ENCODE results near the gene DHX38. TPM values are rescaled to one million over a fixed set of nuclear protein-coding genes. Genes with fewer than 3 reads are reported as not detected.
A peak's percentile ranks its signal among the peaks of the same experiment; 100 is the strongest.
"Not testable (repeated sequence)": the region's sequence is repeated elsewhere in the genome, so short reads cannot be mapped to it uniquely, and the experiment has no call there.

The DHX38 gene
- total and polyA plus RNA-seq, 2 donors, result 38.6 to 44.1 TPM

- Histone ChIP-seq H3K4me1 (ENCODE audit: insufficient read depth) (no peaks in the 10 kb centered on the region), H3K27ac (ENCODE audit: low read depth) (no peak overlapping the region), H3K36me3 (ENCODE audit: insufficient read depth) (no peaks in the 10 kb centered on the region), H3K4me3 (ENCODE audit: low read depth, low read length) (no peak overlapping the region)
- WGBS, result 12% methylated on average over 1 of the region's 1 CpG
- no peak for DNase-seq (ENCODE audit: extremely low spot score)
Observed at GRCh38 chr16:72066747-72067146, 26.9 kb upstream of the DHX38 start.

DNA sequence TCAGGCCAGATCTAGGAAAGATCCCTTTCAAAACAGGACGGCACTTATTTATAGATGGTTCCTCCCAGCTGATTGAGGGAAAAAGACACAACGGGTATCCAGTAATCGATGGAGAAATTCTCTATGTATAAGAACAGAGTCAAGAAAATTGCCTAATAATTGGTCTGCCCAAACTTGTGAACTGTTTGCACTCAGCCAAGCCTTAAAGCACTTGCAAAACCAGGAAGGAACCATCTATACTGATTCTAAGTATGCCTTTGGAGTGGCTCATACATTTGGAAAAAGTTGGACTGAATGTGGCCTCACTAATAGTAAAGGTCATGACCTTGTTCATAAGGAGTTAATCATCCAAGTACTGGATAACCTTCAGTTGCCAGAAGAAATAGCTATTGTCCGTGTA is 24.7 kb upstream of the DHX38 start:
- H3K27ac ChIP-seq (ENCODE audit: low read depth), result no peak overlapping the region
- no peaks in the 10 kb centered on the region for H3K36me3 ChIP-seq (ENCODE audit: insufficient read depth)
- no peaks in the 10 kb centered on the region for H3K4me1 ChIP-seq (ENCODE audit: insufficient read depth)
- H3K4me3 ChIP-seq (ENCODE audit: low read depth, low read length), result no peak overlapping the region
- DNase-seq (ENCODE audit: extremely low spot score), result no peak
- 73% methylated on average over 4 of the region's 4 CpGs for WGBS

GRCh38 chr16:72072514-72073342 is 20.9 kb upstream of the DHX38 start:
- no peak for DNase-seq (ENCODE audit: extremely low spot score)
- Histone ChIP-seq H3K4me1 (ENCODE audit: insufficient read depth) (no peaks in the 10 kb centered on the region), H3K4me3 (ENCODE audit: low read depth, low read length) (no peak overlapping the region), H3K27ac (ENCODE audit: low read depth) (no peak overlapping the region), H3K36me3 (ENCODE audit: insufficient read depth) (no peaks in the 10 kb centered on the region)
- WGBS, result 38% methylated on average over 12 of the region's 12 CpGs

- Histone ChIP-seq H3K27ac (ENCODE audit: low read depth) (no peak overlapping the region), H3K4me1 (ENCODE audit: insufficient read depth) (no peaks in the 10 kb centered on the region), H3K4me3 (ENCODE audit: low read depth, low read length) (no peak overlapping the region), H3K36me3 (ENCODE audit: insufficient read depth) (no peaks in the 10 kb centered on the region)
- 65% methylated on average over 8 of the region's 8 CpGs for WGBS
- DNase-seq (ENCODE audit: extremely low spot score), result no peak
Observed at GRCh38 chr16:72073560-72074230, 20.0 kb upstream of the DHX38 start.

GRCh38 chr16:72075067-72075466 is 18.6 kb upstream of the DHX38 start:
- not testable (repeated sequence) for H3K27ac ChIP-seq (ENCODE audit: low read depth); H3K36me3 ChIP-seq (ENCODE audit: insufficient read depth); H3K4me3 ChIP-seq (ENCODE audit: low read depth, low read length); H3K4me1 ChIP-seq (ENCODE audit: insufficient read depth); DNase-seq (ENCODE audit: extremely low spot score)
- WGBS, result 84% methylated on average over 2 of the region's 6 CpGs

GRCh38 chr16:72076991-72077706 is 16.5 kb upstream of the DHX38 start:
- H3K4me1 ChIP-seq (ENCODE audit: insufficient read depth); H3K4me3 ChIP-seq (ENCODE audit: low read depth, low read length); DNase-seq (ENCODE audit: extremely low spot score); H3K36me3 ChIP-seq (ENCODE audit: insufficient read depth); H3K27ac ChIP-seq (ENCODE audit: low read depth): not testable (repeated sequence)
- 94% methylated on average over 2 of the region's 5 CpGs for WGBS

- no peak overlapping the region for H3K27ac ChIP-seq (ENCODE audit: low read depth)
- 64% methylated on average over 3 of the region's 3 CpGs for WGBS
- DNase-seq (ENCODE audit: extremely low spot score), result no peak
- no peaks in the 10 kb centered on the region for H3K4me1 ChIP-seq (ENCODE audit: insufficient read depth)
- no peak overlapping the region for H3K4me3 ChIP-seq (ENCODE audit: low read depth, low read length)
- no peaks in the 10 kb centered on the region for H3K36me3 ChIP-seq (ENCODE audit: insufficient read depth)
Observed at GRCh38 chr16:72083778-72084404, 9.8 kb upstream of the DHX38 start.

DNA sequence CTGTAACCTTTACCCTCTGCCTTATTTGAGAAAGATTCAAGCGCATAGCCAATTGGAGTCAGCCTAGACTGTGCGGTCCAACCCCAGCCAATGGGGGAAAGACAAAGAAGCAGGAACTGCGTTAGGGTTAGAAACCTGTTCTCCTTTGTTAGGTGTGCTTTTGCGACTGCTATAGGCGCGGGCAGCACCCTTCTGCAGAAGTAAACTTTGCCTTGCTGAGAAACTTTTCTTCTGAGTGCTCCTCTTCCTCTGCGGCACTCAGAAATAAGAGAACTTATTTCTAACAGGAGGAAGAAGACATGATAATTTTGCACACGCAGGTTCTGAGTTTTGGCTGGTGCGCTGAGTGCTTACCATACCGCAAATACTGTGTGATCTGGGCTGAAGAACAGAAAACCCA is 9.2 kb upstream of the DHX38 start:
- no peak overlapping the region for H3K27ac ChIP-seq (ENCODE audit: low read depth)
- H3K4me1 ChIP-seq (ENCODE audit: insufficient read depth), result no peaks in the 10 kb centered on the region
- WGBS, result 98% methylated on average over 10 of the region's 10 CpGs
- no peak for DNase-seq (ENCODE audit: extremely low spot score)
- H3K4me3 ChIP-seq (ENCODE audit: low read depth, low read length), result no peak overlapping the region
- H3K36me3 ChIP-seq (ENCODE audit: insufficient read depth), result peaks cover 3% of the 10 kb centered on the region

- WGBS, result 87% methylated on average over 2 of the region's 2 CpGs
- Histone ChIP-seq H3K4me3 (ENCODE audit: low read depth, low read length) (no peak overlapping the region), H3K36me3 (ENCODE audit: insufficient read depth) (peaks cover 3% of the 10 kb centered on the region), H3K4me1 (ENCODE audit: insufficient read depth) (no peaks in the 10 kb centered on the region), H3K27ac (ENCODE audit: low read depth) (no peak overlapping the region)
- no peak for DNase-seq (ENCODE audit: extremely low spot score)
Observed at GRCh38 chr16:72085002-72085401, 8.6 kb upstream of the DHX38 start.

GRCh38 chr16:72091217-72091616 is 2.4 kb upstream of the DHX38 start:
- Histone ChIP-seq H3K4me1 (ENCODE audit: insufficient read depth) (peaks cover 2% of the 10 kb centered on the region), H3K36me3 (ENCODE audit: insufficient read depth) (peaks cover 3% of the 10 kb centered on the region), H3K27ac (ENCODE audit: low read depth) (no peak overlapping the region), H3K4me3 (ENCODE audit: low read depth, low read length) (no peak overlapping the region)
- no peak for DNase-seq (ENCODE audit: extremely low spot score)
- 88% methylated on average over 3 of the region's 3 CpGs for WGBS

GRCh38 chr16:72092832-72093447 is 707 bp upstream of the DHX38 start:
- peak overlapping the region; percentile 69 for H3K27ac ChIP-seq (ENCODE audit: low read depth)
- under 1% methylated on average over 22 of the region's 22 CpGs for WGBS
- H3K4me1 ChIP-seq (ENCODE audit: insufficient read depth), result peaks cover 2% of the 10 kb centered on the region
- peaks cover 3% of the 10 kb centered on the region for H3K36me3 ChIP-seq (ENCODE audit: insufficient read depth)
- peak overlapping the region; percentile 84 for H3K4me3 ChIP-seq (ENCODE audit: low read depth, low read length)
- DNase-seq (ENCODE audit: extremely low spot score), result no peak

- peak overlapping the region; percentile 83 for H3K27ac ChIP-seq (ENCODE audit: low read depth)
- H3K36me3 ChIP-seq (ENCODE audit: insufficient read depth), result peaks cover 1% of the 10 kb centered on the region
- H3K4me1 ChIP-seq (ENCODE audit: insufficient read depth), result peaks cover 2% of the 10 kb centered on the region
- no peak for DNase-seq (ENCODE audit: extremely low spot score)
- H3K4me3 ChIP-seq (ENCODE audit: low read depth, low read length), result peak overlapping the region; percentile 79
- whole genome bisulfite sequencing, result 2% methylated on average over 11 of the region's 11 CpGs
Observed at GRCh38 chr16:72094266-72094610, 591 bp downstream of the DHX38 start.

GRCh38 chr16:72098936-72099335 is 5.3 kb downstream of the DHX38 start:
- Histone ChIP-seq H3K4me1 (ENCODE audit: insufficient read depth) (no peaks in the 10 kb centered on the region), H3K36me3 (ENCODE audit: insufficient read depth) (peaks cover 10% of the 10 kb centered on the region), H3K4me3 (ENCODE audit: low read depth, low read length) (no peak overlapping the region), H3K27ac (ENCODE audit: low read depth) (no peak overlapping the region)
- WGBS, result 81% methylated on average over 15 of the region's 15 CpGs
- DNase-seq (ENCODE audit: extremely low spot score), result no peak

All from urinary bladder (tissue), 4 donors.